Suppressor macrophage treated with lipopolysaccharide for 4 hours (primary cell): ENCODE data around the gene BCAS4.
"Not testable (repeated sequence)": the region's sequence is repeated elsewhere in the genome, so short reads cannot be mapped to it uniquely, and the experiment has no call there.

Experiments used
- DNase-seq: peaks from one replicate; pipeline ENCODE4 v3.0.0-alpha.2; 2020

The BCAS4 gene

GRCh38 chr20:50772420-50773185 is 22.3 kb upstream of the BCAS4 start:
- no peak for DNase-seq

GRCh38 chr20:50774515-50774914 is 20.3 kb upstream of the BCAS4 start:
- DNase-seq = no peak

- DNase-seq = no peak
Measured at GRCh38 chr20:50776122-50776817, 18.6 kb upstream of the BCAS4 start.

- DNase-seq = no peak
Measured at GRCh38 chr20:50777373-50777772, 17.5 kb upstream of the BCAS4 start.

GRCh38 chr20:50778994-50779393 is 15.9 kb upstream of the BCAS4 start:
- DNase-seq = not testable (repeated sequence)

- no peak for DNase-seq
Measured at GRCh38 chr20:50783390-50783789, 11.5 kb upstream of the BCAS4 start.

GRCh38 chr20:50783903-50784302 is 11.0 kb upstream of the BCAS4 start:
- DNase-seq = no peak

GRCh38 chr20:50784464-50784863 is 10.4 kb upstream of the BCAS4 start:
- DNase-seq = peak; percentile 16

GRCh38 chr20:50786703-50787102 is 8.2 kb upstream of the BCAS4 start:
- no peak for DNase-seq

- no peak for DNase-seq
Measured at GRCh38 chr20:50787181-50787580, 7.7 kb upstream of the BCAS4 start.

- peak; percentile 15 for DNase-seq
Measured at GRCh38 chr20:50788045-50788991, 6.5 kb upstream of the BCAS4 start.

- DNase-seq = no peak
Measured at GRCh38 chr20:50789968-50790650, 4.8 kb upstream of the BCAS4 start.

GRCh38 chr20:50790651-50791277 is 4.1 kb upstream of the BCAS4 start:
- peak; percentile 85 for DNase-seq

- DNase-seq = no peak
Measured at GRCh38 chr20:50792708-50793574, 1.9 kb upstream of the BCAS4 start.

- DNase-seq = not testable (repeated sequence)
Measured at GRCh38 chr20:50793575-50794016, 1.3 kb upstream of the BCAS4 start.

GRCh38 chr20:50794181-50794845 is 548 bp upstream of the BCAS4 start:
- DNase-seq = no peak

- DNase-seq = no peak
Measured at GRCh38 chr20:50797142-50797541, 2.3 kb downstream of the BCAS4 start.

GRCh38 chr20:50798650-50799049 is 3.8 kb downstream of the BCAS4 start:
- no peak for DNase-seq

- no peak for DNase-seq
Measured at GRCh38 chr20:50799176-50799889, 4.5 kb downstream of the BCAS4 start.
